Esophagus muscularis mucosa (tissue), 4 donors: ENCODE data around the gene VPS72. TPM values are rescaled to one million over a fixed set of nuclear protein-coding genes. Genes with fewer than 3 reads are reported as not detected.
"Not testable (repeated sequence)": the region's sequence is repeated elsewhere in the genome, so short reads cannot be mapped to it uniquely, and the experiment has no call there.

ENCODE experiments used
- DNase-seq: peaks from one replicate; pipeline ENCODE4 v3.0.0-alpha.2; 2017; ENCODE audit errors: extremely low spot score
- H3K27ac ChIP-seq, 4 donors: fragments of 200-600 bp; sonication (generic); replicated peaks in 1 of 4; 1 replicate in 3 of 4; 2 replicates in 1 of 4; pipeline ENCODE4 v1.5.1; 2016 to 2019; ENCODE audit warnings: mild to moderate bottlenecking in 1 of 4
- H3K27me3 ChIP-seq, 4 donors: fragments of 200-600 bp; sonication (generic); one replicate each; pipeline versions ENCODE4 v1.5.1 to v1.6.0; 2016 to 2019
- H3K36me3 ChIP-seq, 4 donors: fragments of 200-600 bp; sonication (generic); one replicate each; pipeline ENCODE4 v1.5.1; 2016 to 2019
- H3K4me1 ChIP-seq, 4 donors: fragments of 200-600 bp; sonication (generic); one replicate each; pipeline ENCODE4 v1.5.1; 2016 to 2019
- H3K4me3 ChIP-seq, 4 donors: fragments of 200-600 bp; sonication (generic); 1 replicate in 2 of 4; 2 replicates in 2 of 4; pipeline ENCODE4 v1.5.1; 2016 to 2019; ENCODE audit warnings: mild to moderate bottlenecking in 4 of 4, moderate library complexity in 1 of 4
- H3K9me3 ChIP-seq, 4 donors: fragments of 200-600 bp; sonication (generic); 1 replicate in 3 of 4; 2 replicates in 1 of 4; pipeline ENCODE4 v1.5.1; 2016 to 2019
- EP300 ChIP-seq: sonication (generic); formaldehyde crosslinking; IDR thresholded peaks from one replicate; pipeline ENCODE4 v1.6.1; 2017; ENCODE audit warnings: antibody characterized with exemption
- POLR2A ChIP-seq: fragments of 450-650 bp; IDR thresholded peaks from one replicate; pipeline ENCODE4 v1.6.1; 2017; ENCODE audit warnings: antibody characterized with exemption, moderate library complexity, mild to moderate bottlenecking, low read depth
- POLR2AphosphoS5 ChIP-seq, 2 donors: sonication (generic); formaldehyde crosslinking; IDR thresholded peaks; one replicate each; pipeline ENCODE4 v1.6.1; 2017; ENCODE audit warnings: antibody characterized with exemption in 2 of 2
- WGBS: methylation state at CpG from one replicate; pipeline ENCODE4 v1.1.5; 2018; 5-methylcytosine and 5-hydroxymethylcytosine counted together
- intact Hi-C: fragments of 100-400 bp; cut with DNase I; formaldehyde crosslinking; loops from one replicate; pipeline ENCODE4 v1.15.1; 2023
- total RNA-seq, 4 donors: library from RNA; depleted of rRNA; stranded (reverse); fragments of >200 nt; gene quantifications; one replicate each; pipeline versions ENCODE4 v1.1.0 to v1.2.1, GENCODE V29; 2016
- TF ChIP-seq, protein P1 (sequence below), 3 experiments: fragments of 200-600 bp in 2 of 3; fragments of 450-650 bp in 1 of 3; sonication (generic) in 2 of 3; IDR thresholded peaks; one replicate each; pipeline ENCODE4 v1.5.1; 2017 to 2019; ENCODE audit warnings: antibody characterized with exemption in 3 of 3, mild to moderate bottlenecking in 2 of 3, moderate library complexity in 1 of 3

VPS72 gene
- total RNA-seq, 4 donors from 2014 or later = 45.7 to 57.0 (median 54.3) TPM

DNA sequence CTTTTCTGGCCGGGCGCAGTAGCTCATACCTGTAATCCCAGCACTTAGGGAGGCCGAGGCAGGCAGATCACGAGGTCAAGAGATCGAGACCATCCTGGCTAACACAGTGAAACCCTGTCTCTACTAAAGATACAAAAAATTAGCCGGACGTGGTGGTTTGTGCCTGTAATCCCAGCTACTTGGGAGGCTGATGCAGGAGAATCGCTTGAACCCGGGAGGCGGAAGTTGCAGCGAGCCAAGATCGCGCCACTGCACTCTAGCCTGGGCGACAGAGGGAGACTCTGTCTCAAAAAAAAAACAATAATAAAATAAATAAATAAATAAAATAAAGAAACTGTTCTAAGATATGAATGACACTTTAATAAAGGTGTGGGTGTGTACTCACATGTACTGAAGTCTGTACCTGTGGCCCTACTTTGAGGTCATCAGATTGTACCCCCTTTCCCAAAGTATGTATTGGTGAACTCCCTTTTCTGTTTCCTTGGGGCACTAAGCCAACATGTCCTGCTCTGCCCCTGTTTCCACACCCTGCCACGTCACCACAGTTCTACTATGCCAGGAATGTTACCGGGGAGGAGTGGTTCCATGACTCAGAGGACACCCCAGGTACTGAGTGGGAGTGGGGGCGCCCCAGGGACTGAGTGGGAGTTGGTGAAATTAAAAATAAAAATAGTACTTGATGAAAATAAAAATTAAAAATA lies 5.0 kb upstream of the VPS72 start:
- H3K27me3 ChIP-seq, DNase-seq, H3K36me3 ChIP-seq, intact Hi-C loops, H3K9me3 ChIP-seq: not testable (repeated sequence)
- WGBS = 78% methylated on average over 17 of the region's 17 CpGs
- H3K27ac ChIP-seq = peak overlapping the region in 2 of 4 donors; percentile 69 to 95
- peak overlapping the region in 1 of 4 donors; percentile 39 for H3K4me3 ChIP-seq
- TF ChIP-seq POLR2AphosphoS5 (IDR thresholded peaks at IDR 0.05) = peak; percentile 42 to 63
- peaks cover 21 to 45% (median 35%) of the 10 kb centered on the region in 4 donors for H3K4me1 ChIP-seq

- Histone ChIP-seq H3K4me1 (peaks cover 20 to 43% (median 34%) of the 10 kb centered on the region in 4 donors), H3K4me3 (no peak overlapping the region), H3K9me3 (no peaks in the 10 kb centered on the region), H3K36me3 (no peaks in the 10 kb centered on the region), H3K27ac (no peak overlapping the region), H3K27me3 (no peaks in the 10 kb centered on the region)
- no peak for DNase-seq
- no peak for TF ChIP-seq POLR2A
- TF ChIP-seq POLR2AphosphoS5 (IDR thresholded peaks at IDR 0.05) = no peak
- TF ChIP-seq, protein P1, sequence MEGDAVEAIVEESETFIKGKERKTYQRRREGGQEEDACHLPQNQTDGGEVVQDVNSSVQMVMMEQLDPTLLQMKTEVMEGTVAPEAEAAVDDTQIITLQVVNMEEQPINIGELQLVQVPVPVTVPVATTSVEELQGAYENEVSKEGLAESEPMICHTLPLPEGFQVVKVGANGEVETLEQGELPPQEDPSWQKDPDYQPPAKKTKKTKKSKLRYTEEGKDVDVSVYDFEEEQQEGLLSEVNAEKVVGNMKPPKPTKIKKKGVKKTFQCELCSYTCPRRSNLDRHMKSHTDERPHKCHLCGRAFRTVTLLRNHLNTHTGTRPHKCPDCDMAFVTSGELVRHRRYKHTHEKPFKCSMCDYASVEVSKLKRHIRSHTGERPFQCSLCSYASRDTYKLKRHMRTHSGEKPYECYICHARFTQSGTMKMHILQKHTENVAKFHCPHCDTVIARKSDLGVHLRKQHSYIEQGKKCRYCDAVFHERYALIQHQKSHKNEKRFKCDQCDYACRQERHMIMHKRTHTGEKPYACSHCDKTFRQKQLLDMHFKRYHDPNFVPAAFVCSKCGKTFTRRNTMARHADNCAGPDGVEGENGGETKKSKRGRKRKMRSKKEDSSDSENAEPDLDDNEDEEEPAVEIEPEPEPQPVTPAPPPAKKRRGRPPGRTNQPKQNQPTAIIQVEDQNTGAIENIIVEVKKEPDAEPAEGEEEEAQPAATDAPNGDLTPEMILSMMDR (IDR thresholded peaks at IDR 0.05) = no peak
- no peak for TF ChIP-seq EP300
- WGBS = 88% methylated on average over 1 of the region's 1 CpG
- intact Hi-C loops = no loop called here
These were observed 3.9 kb upstream of the VPS72 start for GRCh38 chr1:151193856-151194255.

DNA sequence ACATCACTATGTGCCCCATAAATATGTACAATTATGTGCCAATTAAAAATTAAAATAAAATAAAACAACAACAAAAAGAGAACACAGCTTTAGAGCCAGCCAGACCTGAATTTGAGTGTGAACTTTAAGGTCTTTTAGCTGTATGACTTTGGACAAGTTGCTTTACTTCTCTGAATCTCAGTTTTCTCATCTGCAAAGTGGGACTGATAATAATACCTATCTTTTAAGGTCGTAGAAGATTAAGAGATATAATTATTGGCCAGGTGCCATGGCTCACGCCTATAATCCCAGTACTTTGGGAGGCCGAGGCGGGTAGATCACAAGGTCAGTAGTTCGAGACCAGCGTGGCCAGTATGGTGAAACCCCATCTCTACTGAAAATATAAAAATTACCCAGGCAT lies 3.3 kb upstream of the VPS72 start:
- Histone ChIP-seq H3K4me1 (peaks cover 26 to 49% (median 39%) of the 10 kb centered on the region in 4 donors), H3K4me3 (no peak overlapping the region), H3K9me3 (no peaks in the 10 kb centered on the region), H3K36me3 (no peaks in the 10 kb centered on the region), H3K27ac (no peak overlapping the region), H3K27me3 (no peaks in the 10 kb centered on the region)
- 72% methylated on average over 6 of the region's 6 CpGs for WGBS
- intact Hi-C loops = no loop called here
- TF ChIP-seq EP300 (no peak), POLR2A (no peak), POLR2AphosphoS5 (IDR thresholded peaks at IDR 0.05) (no peak)
- TF ChIP-seq, protein P1 (IDR thresholded peaks at IDR 0.05) = no peak
- no peak for DNase-seq

GRCh38 chr1:151192047-151192446 lies 2.0 kb upstream of the VPS72 start:
- H3K4me3 ChIP-seq = no peak overlapping the region
- H3K27me3 ChIP-seq = no peaks in the 10 kb centered on the region
- no peak for DNase-seq
- H3K27ac ChIP-seq = no peak overlapping the region
- H3K4me1 ChIP-seq = peaks cover 36 to 52% (median 45%) of the 10 kb centered on the region in 4 donors
- H3K36me3 ChIP-seq = no peaks in the 10 kb centered on the region
- WGBS = 78% methylated on average over 7 of the region's 7 CpGs
- H3K9me3 ChIP-seq = no peaks in the 10 kb centered on the region
- TF ChIP-seq EP300 = no peak
- TF ChIP-seq, protein P1 (IDR thresholded peaks at IDR 0.05) = no peak
- no peak for TF ChIP-seq POLR2A
- TF ChIP-seq POLR2AphosphoS5 (IDR thresholded peaks at IDR 0.05) = no peak
- intact Hi-C loops = no loop called here

DNA sequence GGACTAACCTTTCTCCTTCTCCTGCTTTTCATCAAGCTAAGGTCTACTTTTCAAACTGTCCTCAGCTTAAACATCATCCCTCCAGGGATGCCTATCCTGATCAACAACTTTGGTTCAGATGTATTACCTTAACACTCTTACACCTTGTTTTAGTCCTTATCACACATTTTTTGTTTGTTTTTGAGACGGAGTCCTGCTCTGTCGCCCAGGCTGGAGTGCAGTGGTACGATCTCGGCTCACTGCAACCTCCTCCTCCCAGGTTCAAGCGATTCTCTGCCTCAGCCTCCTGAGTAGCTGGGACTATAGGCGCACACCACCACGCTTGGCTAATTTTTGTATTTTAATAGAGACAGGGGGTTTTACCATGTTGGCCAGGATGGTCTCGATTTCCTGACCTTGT lies 1.3 kb downstream of the VPS72 start:
- DNase-seq, H3K9me3 ChIP-seq, intact Hi-C loops, H3K27me3 ChIP-seq: not testable (repeated sequence)
- peaks cover 25 to 50% (median 44%) of the 10 kb centered on the region in 4 donors for H3K4me1 ChIP-seq
- peak overlapping the region; percentile 89 to 92 (median 91) for H3K27ac ChIP-seq
- WGBS = 72% methylated on average over 8 of the region's 8 CpGs
- H3K4me3 ChIP-seq = peak overlapping the region; percentile 72 to 93 (median 86)
- peaks cover 12 to 24% (median 22%) of the 10 kb centered on the region in 4 donors for H3K36me3 ChIP-seq
